Left cardiac atrium (tissue), 4 donors: ENCODE measurements around the gene PRUNE2. TPM values are rescaled to one million over a fixed set of nuclear protein-coding genes. Genes with fewer than 3 reads are reported as not detected.

Experiments used
- ATAC-seq, 2 donors: fragments of 200-7000 bp; cut with Tn5 transposase; one replicate each; pipeline ENCODE4 v1.9.1; 2020; ENCODE audit warnings: mild to moderate bottlenecking in 2 of 2, moderate library complexity in 2 of 2
- DNase-seq: peaks from one replicate; pipeline ENCODE4 v3.0.0-alpha.2; 2020
- intact Hi-C, 2 donors: fragments of 100-400 bp; cut with DNase I; formaldehyde crosslinking; loops; one replicate each; pipeline versions ENCODE4 v1.14.1 to v1.15.1; 2022 to 2023
- total RNA-seq, 2 donors: library from RNA; stranded (reverse); fragmentation: NEBNext Ultra II Directional; extraction: Animal tissue kit (Norgen Biotek cat#: 25700); gene quantifications; one replicate each; pipeline ENCODE4 v1.2.1, GENCODE V29; 2021
- donor health status: DM: no; HTN: yes; CAD: no.
- donor health status: DM: no; HTN: yes; CAD: no; lungs with severe emphysema.
- donor health status: DM: yes; HTN: yes; CAD: no.
- donor health status: Dilated cardiomyopathy.

Gene PRUNE2
- total RNA-seq, 2 donors from 2014 or later, result 33.1 to 37.5 TPM

DNA sequence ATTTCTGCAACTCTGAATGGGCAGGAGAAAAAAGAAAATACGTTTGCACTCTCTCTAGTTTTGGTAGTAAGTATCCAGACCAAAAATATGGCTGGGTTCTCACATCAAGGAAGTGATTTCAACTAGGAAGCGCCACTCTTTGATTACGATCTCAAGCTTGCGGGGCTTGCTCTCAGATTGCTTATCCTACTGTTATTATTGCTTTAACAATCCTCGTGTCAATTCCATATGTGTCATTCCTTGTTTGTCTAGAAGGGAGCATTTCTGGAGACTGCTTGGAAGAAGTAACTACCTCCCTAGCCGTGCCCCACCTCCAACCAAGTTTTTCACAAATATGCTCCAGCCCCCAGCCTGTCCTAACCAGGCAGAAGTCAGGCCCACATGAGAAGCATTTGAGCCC lies 3.5 kb downstream of the PRUNE2 start:
- intact Hi-C loops, result no loop called here
- DNase-seq (no peak), ATAC-seq (no peak)

GRCh38 chr9:76901801-76902200 lies 4.1 kb downstream of the PRUNE2 start:
- ATAC-seq (no peak), DNase-seq (no peak)
- intact Hi-C loops, result no loop called here

- intact Hi-C loops, result no loop called here
- ATAC-seq (no peak), DNase-seq (no peak)
Observed at GRCh38 chr9:76900884-76901440, 5.0 kb downstream of the PRUNE2 start.

DNA sequence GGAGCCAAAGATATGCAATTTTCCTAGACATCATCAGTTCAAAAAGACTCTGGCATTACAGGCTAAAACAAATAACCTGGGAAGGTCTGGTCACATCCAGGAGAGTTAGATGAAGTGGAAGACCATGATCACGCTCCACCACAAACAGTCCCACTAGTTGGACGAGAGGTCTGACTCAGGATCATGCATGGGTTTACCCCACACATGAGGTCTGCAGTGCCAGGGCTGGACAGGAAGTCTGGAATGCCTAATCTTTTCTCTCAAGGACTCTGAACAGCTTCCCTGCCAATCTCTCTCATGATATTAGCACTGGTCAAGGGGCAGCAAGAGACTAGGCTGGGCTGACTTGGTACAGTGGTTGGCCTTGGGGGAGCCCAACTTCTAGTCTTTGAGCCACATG lies 7.1 kb downstream of the PRUNE2 start:
- no peak for DNase-seq
- intact Hi-C loops, result no loop called here
- peak in 1 of 2 donors; percentile 35 for ATAC-seq

DNA sequence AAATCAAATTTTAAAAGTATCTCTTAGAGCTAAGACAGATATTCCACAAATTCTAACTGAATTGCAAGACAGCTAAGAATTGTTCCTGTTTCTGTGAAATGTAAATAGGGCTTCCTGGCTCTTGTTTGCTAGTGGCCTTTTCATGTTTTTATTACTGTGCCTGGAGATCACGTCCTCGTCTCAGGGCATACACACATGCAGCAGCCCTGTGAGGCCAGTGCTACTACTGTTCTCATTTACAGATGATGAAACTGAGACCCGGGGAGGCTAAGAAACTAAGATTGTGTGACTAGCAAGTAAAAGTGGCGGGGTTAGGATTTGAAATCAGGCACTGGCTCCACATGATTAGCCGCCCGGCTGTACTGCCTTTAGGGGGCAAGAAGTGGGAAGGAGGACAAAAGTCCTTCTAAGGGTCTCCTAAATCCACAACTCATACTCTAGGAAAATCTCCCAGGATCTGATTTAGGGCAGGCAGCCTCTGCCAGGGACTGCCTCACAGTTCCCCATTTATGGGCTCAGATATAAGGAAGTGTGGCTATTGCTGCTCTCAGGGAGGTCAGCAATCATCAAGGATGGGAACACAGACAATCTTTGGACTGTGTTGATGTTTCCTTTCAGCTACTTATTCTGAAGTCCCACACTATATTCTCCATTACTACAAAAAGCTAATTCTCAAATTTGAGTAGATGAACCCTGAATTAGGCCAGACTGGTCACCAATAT lies 7.9 kb downstream of the PRUNE2 start:
- ATAC-seq (no peak), DNase-seq (no peak)
- intact Hi-C loops, result no loop called here

DNA sequence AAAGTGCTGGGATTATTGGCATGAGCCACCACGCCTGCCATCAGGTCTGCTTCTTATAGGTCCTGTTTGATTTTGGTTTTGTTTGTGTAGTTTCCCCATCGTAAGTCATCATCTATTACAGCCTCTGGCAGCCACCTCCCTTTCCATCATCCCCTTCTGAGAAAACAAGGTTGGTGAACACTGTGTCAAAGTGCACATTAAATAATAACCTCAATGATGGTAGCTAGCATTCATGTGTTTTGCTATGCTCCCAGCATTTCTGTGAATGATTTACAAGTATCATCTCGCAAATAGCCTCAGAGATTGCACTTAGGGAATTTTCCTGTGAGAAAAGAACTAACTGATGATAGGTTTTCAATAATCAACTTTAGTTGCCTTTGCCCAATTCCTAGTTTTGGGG lies 9.9 kb downstream of the PRUNE2 start:
- no peak for DNase-seq
- ATAC-seq, result no peak
- intact Hi-C loops, result no loop called here

DNA sequence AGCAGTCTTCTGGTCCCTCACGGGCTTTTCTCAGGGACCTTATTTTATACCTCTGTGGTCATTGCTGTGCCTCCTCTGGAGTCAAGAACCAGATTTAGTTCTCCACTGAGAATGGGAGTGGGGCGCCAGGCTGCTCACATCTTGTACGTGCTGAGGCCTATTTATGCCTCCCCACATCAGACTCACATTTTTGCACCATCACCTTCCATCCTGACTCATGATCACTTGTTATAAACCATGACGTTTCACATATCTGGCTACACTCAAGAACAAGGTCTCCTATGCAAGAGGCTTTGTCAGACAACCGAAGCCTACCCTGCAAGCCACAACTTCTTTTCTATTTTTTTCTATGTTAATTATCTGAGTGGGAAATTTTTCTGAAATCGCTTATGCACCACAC lies 10.7 kb downstream of the PRUNE2 start:
- ATAC-seq (peak in 1 of 2 donors; percentile 42), DNase-seq (no peak)
- intact Hi-C loops, result no loop called here

DNA sequence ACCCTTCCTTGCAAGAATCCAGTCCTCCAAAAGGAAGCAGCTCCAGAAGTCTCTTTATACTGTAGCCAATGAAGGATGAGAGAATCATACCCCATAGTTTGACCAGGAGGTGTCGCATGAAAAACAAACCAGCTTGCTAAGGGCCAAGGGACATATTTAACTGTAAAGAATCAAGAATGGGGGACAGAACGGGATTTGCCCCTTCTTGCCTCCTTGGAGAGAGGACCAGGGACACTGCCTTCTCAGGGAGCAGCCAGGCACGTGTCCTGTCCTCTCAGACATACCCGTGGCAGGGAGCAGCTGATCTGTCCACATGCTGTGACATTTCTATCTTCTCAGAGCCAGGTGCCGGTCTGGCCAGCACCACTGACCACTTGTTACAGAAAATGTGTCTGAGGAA lies 11.7 kb downstream of the PRUNE2 start:
- intact Hi-C loops, result no loop called here
- DNase-seq (no peak), ATAC-seq (peak in 1 of 2 donors; percentile 37)

- peak; percentile 53 to 71 for ATAC-seq
- intact Hi-C loops, result no loop called here
- DNase-seq, result no peak
Observed at GRCh38 chr9:76893395-76893932, 12.4 kb downstream of the PRUNE2 start.

DNA sequence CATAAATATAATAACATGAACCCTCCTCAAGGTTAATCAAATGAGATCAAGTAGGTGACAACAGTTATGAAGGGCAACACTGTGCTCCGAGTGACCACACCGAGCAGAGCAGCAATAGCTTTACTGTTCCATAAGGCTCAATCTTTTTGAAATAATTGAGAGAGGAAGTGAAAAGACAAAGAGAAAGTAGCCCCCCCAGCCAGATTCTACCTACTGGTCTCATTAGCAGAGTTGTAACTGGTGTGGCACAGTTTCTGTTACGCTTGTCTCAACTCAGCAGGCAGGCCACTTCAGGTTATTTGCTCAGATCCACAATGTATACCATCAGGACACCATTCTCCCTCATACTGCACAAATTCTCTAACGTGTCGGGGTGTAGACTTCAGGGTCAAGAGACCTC lies 14.0 kb downstream of the PRUNE2 start:
- intact Hi-C loops, result no loop called here
- no peak for ATAC-seq
- DNase-seq, result no peak

DNA sequence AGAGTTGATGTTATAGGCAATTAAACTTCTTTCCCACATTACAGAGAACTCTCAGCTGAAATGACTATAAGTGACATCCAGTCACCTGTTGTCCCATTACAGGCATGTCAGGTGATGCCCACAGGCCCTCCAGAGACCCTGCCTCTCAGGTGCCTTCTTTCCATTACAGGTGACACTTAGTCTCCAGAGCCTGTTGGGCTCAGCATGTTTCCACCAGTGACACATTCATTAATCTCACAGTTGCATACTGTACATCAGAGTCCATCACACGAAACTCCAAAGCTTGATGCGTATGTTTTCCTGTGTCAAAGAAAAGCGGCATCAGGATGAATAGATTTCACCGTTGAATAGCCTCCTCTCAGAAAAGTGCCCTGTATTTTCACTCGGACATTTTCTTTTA lies 14.6 kb downstream of the PRUNE2 start:
- DNase-seq (no peak), ATAC-seq (no peak)
- intact Hi-C loops, result no loop called here

DNA sequence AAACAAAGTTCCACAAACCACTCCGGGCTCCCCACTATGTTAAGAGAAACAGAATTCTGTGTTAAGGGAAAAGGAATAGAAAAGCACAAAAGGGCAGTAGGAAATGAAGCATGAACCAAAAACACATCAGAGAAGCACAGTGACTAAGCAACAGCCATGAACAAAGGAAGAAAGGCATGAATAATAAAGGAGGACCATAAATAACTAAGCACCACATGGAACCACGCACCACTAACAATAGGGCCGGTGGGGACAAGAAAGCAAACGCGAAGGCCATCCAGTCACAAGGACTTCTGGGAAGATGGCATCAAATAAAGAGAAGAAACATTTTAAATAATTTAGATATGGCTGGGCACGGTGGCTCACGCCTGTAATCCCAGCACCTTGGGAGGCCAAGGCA lies 18.0 kb downstream of the PRUNE2 start:
- DNase-seq (no peak), ATAC-seq (no peak)
- intact Hi-C loops, result no loop called here

DNA sequence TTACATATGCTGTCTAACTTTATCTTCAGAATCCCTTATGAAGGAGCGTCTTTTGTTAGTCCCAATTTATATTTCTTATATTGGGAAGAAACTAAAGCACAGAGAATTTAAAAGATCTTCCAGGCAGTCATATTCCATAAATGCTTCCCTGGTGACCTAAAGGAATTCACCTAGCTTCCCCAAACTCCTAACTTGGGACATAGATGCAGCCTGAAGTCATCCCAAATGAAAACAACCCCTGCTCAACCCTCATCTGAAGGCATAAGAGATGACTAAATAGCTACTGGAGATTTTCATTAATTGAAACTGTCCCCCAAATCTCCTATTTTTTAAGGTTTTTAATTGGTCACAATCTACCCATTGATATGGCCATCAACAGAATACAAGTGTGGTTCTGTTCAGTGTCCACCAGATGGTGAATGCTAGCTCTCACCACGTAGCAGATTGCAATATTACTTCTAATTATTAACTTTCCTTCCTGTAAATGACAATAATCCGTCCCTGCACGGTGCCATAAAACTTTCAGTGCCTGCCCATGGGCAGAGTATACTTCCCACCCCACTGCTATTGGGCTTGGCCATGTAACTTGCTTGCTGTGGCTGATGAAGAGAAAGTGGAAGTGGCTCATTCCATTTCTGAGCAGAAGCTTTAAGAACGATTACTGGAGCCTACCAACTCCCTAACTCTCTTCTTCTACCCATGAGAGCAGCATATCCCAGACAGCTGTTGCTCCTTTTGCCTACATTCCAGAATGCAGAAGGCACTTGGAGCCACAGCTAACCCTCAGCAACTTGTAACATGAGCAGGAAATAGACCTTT lies 18.7 kb downstream of the PRUNE2 start:
- ATAC-seq (no peak), DNase-seq (no peak)
- intact Hi-C loops, result no loop called here

- no peak for DNase-seq
- intact Hi-C loops, result no loop called here
- ATAC-seq, result no peak
Observed at GRCh38 chr9:76886318-76886717, 19.6 kb downstream of the PRUNE2 start.

GRCh38 chr9:76884823-76885222 lies 21.1 kb downstream of the PRUNE2 start:
- DNase-seq (no peak), ATAC-seq (no peak)
- intact Hi-C loops, result no loop called here

DNA sequence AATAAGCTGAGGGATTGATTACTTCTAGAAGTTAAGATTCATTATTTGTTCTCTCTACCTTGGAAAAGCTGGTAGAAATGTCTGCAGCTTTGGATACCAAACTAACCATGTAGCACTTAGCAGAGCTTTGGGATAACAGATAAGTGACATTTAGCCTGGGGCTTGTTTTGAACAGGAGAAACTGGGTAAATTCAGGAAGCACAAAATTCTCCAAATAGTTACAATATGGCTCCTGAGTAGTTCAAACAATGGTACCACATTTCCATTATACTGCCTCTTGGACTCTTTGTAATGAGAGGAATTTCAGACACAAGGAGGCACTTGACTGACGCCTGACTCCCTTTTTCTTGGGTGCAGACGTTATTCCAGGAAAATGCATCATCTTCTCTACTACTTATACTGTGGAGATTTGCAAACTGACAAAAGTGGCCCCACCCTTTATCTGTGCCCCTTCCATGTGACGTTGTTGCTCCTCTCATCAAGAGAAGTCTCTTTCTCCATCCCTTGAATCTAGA lies 22.5 kb downstream of the PRUNE2 start:
- ATAC-seq, result no peak
- intact Hi-C loops, result no loop called here
- DNase-seq, result no peak

DNA sequence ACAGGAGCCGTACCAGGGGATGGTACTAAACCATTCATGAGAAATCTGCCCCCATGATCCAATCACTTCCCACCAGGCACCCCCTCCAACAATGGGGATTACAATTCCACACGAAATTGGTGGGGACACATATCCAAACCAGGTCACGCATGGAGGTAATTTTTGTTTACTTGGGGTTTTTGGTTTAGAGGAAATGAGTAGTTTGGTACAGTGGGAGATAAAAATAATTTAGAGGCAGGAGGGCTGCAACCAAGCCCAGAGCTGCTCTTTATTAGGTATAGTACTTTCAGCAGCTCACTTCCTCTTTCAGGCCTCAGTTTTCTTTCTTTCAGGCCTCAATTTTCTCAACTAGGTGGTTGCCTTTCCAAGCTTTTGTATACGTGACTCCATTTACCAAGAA lies 23.2 kb downstream of the PRUNE2 start:
- intact Hi-C loops, result no loop called here
- ATAC-seq (no peak), DNase-seq (no peak)

DNA sequence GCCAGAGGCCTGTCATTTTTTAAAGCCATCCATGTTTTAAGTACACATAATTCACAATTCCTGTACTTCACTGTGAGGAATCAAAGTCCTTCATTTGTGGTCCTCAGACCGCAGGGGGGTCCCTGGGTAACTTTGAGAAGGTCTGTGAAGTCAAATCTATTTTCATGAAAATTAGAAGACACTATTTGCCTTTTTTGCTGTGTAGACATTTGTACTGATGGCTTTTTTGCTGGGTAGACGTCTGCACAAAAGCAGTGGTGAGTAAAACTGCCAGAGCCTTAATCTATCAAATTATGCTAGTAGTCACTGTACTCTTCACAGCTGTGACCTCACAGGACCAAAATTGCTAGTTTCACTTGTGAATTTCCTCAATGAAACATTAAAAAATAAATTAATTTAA lies 25.7 kb downstream of the PRUNE2 start:
- intact Hi-C loops, result no loop called here
- ATAC-seq (no peak), DNase-seq (no peak)

GRCh38 chr9:76878933-76879332 lies 27.0 kb downstream of the PRUNE2 start:
- DNase-seq (no peak), ATAC-seq (no peak)
- intact Hi-C loops, result no loop called here

DNA sequence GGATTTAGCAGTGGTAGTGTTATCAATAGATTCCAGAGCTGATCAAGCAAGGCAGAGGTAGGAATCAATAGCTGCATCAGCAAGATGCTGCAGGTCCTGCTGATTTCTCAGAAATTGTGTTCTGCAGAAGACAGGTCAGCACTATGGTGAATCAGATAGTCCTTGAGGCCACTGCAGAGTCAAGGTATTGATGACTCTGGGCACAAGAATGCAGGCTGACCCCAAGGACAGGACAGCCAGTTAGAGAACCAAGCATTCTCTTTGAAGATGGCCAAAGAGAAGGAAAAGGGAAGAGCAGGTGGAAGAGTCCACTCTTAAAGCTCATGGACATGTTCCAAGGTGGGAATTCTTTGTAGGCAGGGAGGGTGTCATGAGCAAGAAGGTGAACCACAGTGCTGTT lies 28.0 kb downstream of the PRUNE2 start:
- no peak for DNase-seq
- intact Hi-C loops, result no loop called here
- no peak for ATAC-seq
